NCI-H82 treated with DMSO at 0.1 percent for 48 hours (cell line): ENCODE results near the gene CRK.

Source experiments
- DNase-seq: peaks from one replicate; lab custom pipeline; 2025; ENCODE audit not compliant: unreplicated experiment; lab: John Stamatoyannopoulos, UW

CRK gene

GRCh38 chr17:1455797-1456599 lies at the start of gene CRK:
Gene CRK (minus strand): TSS chr17:1456232. CDS start chr17:1456117, 115 bp downstream.
- DNase-seq, result peak; percentile 85

- no peak for DNase-seq
Observed at GRCh38 chr17:1505586-1505985, 49.6 kb upstream of the CRK start.

GRCh38 chr17:1504866-1505265 lies 48.8 kb upstream of the CRK start:
- DNase-seq, result no peak

- DNase-seq, result no peak
Observed at GRCh38 chr17:1503699-1504098, 47.7 kb upstream of the CRK start.

GRCh38 chr17:1498869-1499268 lies 42.8 kb upstream of the CRK start:
- DNase-seq, result no peak

- DNase-seq, result no peak
Observed at GRCh38 chr17:1498233-1498632, 42.2 kb upstream of the CRK start.

GRCh38 chr17:1497831-1498230 lies 41.8 kb upstream of the CRK start:
- DNase-seq, result no peak

GRCh38 chr17:1496869-1497268 lies 40.8 kb upstream of the CRK start:
- DNase-seq, result peak; percentile 62

GRCh38 chr17:1495265-1495989 lies 39.4 kb upstream of the CRK start:
- DNase-seq, result no peak

GRCh38 chr17:1494736-1495253 lies 38.8 kb upstream of the CRK start:
- DNase-seq, result no peak

GRCh38 chr17:1494203-1494602 lies 38.2 kb upstream of the CRK start:
- DNase-seq, result no peak

- DNase-seq, result no peak
Observed at GRCh38 chr17:1493291-1493980, 37.4 kb upstream of the CRK start.

GRCh38 chr17:1492249-1493206 lies 36.5 kb upstream of the CRK start, which contains the start of gene MYO1C:
Gene MYO1C (minus strand): TSS chr17:1492686. CDS start chr17:1492487, 199 bp downstream.
- DNase-seq, result no peak

- no peak for DNase-seq
Observed at GRCh38 chr17:1491443-1492248, 35.6 kb upstream of the CRK start.

GRCh38 chr17:1490643-1491442 lies 34.8 kb upstream of the CRK start:
- peak; percentile 96 for DNase-seq

- no peak for DNase-seq
Observed at GRCh38 chr17:1488826-1489270, 32.8 kb upstream of the CRK start.

- peak; percentile 36 for DNase-seq
Observed at GRCh38 chr17:1487939-1488825, 32.1 kb upstream of the CRK start.
